Upper lobe of left lung (tissue), 6 donors: Measurements from ENCODE around the gene DRC1. TPM values are rescaled to one million over a fixed set of nuclear protein-coding genes. Genes with fewer than 3 reads are reported as not detected.
"Not testable (repeated sequence)": the region's sequence is repeated elsewhere in the genome, so short reads cannot be mapped to it uniquely, and the experiment has no call there.

Experiments used
- ATAC-seq, 2 donors: fragments of 200-7000 bp; cut with Tn5 transposase; one replicate each; pipeline ENCODE4 v1.9.1; 2022; ENCODE audit warnings: mild to moderate bottlenecking in 2 of 2, moderate library complexity in 2 of 2; ENCODE audit not compliant: low FRiP score in 2 of 2
- DNase-seq, 2 donors: peaks; one replicate each; pipeline ENCODE4 v3.0.0-alpha.2; 2019 to 2020
- H3K27ac ChIP-seq, 4 donors: fragments of 200-600 bp; sonication (generic); one replicate each; pipeline ENCODE4 v1.5.1; 2016 to 2019
- H3K27me3 ChIP-seq, 4 donors: fragments of 200-600 bp; sonication (generic); one replicate each; pipeline ENCODE4 v1.5.1; 2017 to 2019
- H3K36me3 ChIP-seq, 4 donors: fragments of 200-600 bp; sonication (generic); one replicate each; pipeline ENCODE4 v1.5.1; 2016 to 2019
- H3K4me1 ChIP-seq, 4 donors: fragments of 200-600 bp; sonication (generic); one replicate each; pipeline ENCODE4 v1.5.1; 2018 to 2019
- H3K4me3 ChIP-seq, 4 donors: fragments of 200-600 bp; sonication (generic); one replicate each; pipeline ENCODE4 v1.5.1; 2017 to 2019; ENCODE audit warnings: mild to moderate bottlenecking in 2 of 4, moderate library complexity in 1 of 4
- H3K9me3 ChIP-seq, 4 donors: fragments of 200-600 bp; sonication (generic); one replicate each; pipeline ENCODE4 v1.5.1; 2018 to 2019
- CTCF ChIP-seq, 6 experiments: fragments of 450-650 bp in 4 of 6; fragments of 200-600 bp in 2 of 6; sonication (generic) in 2 of 6; IDR thresholded peaks; one replicate each; pipeline ENCODE4 v1.5.1; 2016 to 2019; ENCODE audit warnings: antibody characterized with exemption in 6 of 6
- EP300 ChIP-seq, 4 donors: sonication (generic); formaldehyde crosslinking; IDR thresholded peaks; one replicate each; pipeline ENCODE4 v1.5.1; 2017; ENCODE audit warnings: antibody characterized with exemption in 4 of 4, control low read depth in 2 of 4
- POLR2A ChIP-seq, 4 donors: fragments of 450-650 bp; IDR thresholded peaks; one replicate each; pipeline ENCODE4 v1.5.1; 2016 to 2017; ENCODE audit warnings: antibody characterized with exemption in 4 of 4, mild to moderate bottlenecking in 2 of 4
- POLR2AphosphoS5 ChIP-seq, 2 donors: sonication (generic); formaldehyde crosslinking; IDR thresholded peaks; one replicate each; pipeline ENCODE4 v1.5.1; 2017; ENCODE audit warnings: antibody characterized with exemption in 2 of 2
- WGBS, 2 donors: methylation state at CpG; one replicate each; pipeline ENCODE4 v1.1.5; 2017 to 2018; 5-methylcytosine and 5-hydroxymethylcytosine counted together
- total RNA-seq, 6 donors: library from RNA; depleted of rRNA in 4 of 6; stranded (reverse); fragments of >200 nt in 4 of 6; gene quantifications; one replicate each; pipeline versions ENCODE4 v1.1.0 to v1.2.1, GENCODE V29; 2016 to 2021
- donor health status: DM: no; HTN: no; CAD: no; lungs with moderate emphysema.
- donor health status: DM: no; HTN: yes; CAD: no; lungs with severe emphysema.

Gene DRC1
- total RNA-seq, 6 donors from 2014 or later = 0.17 to 27.4 (median 4.7) TPM

- TF ChIP-seq CTCF (IDR thresholded peaks at IDR 0.05) = no peak
- Histone ChIP-seq H3K36me3 (no peaks in the 10 kb centered on the region), H3K4me1 (no peaks in the 10 kb centered on the region), H3K9me3 (peaks cover 0 to 5% (median 3%) of the 10 kb centered on the region in 4 donors), H3K4me3 (no peak overlapping the region), H3K27ac (no peak overlapping the region), H3K27me3 (no peaks in the 10 kb centered on the region)
- no peak for DNase-seq
- no peak for ATAC-seq
- WGBS, 2 donors = 83 to 88% methylated on average over 14 to 22 of the region's 22 CpGs
Measured at GRCh38 chr2:26466662-26467310, 65.1 kb downstream of the DRC1 start.

- 95 to 100% methylated on average over 1 of the region's 1 CpG for WGBS, 2 donors
Measured at GRCh38 chr2:26468544-26468943, 66.8 kb downstream of the DRC1 start.

GRCh38 chr2:26469092-26469710 is 67.5 kb downstream of the DRC1 start:
- no peaks in the 10 kb centered on the region for H3K27me3 ChIP-seq
- no peak overlapping the region for H3K4me3 ChIP-seq
- no peak for ATAC-seq
- TF ChIP-seq POLR2A (IDR thresholded peaks at IDR 0.05) (no peak), CTCF (IDR thresholded peaks at IDR 0.05) (peak; percentile 30 to 48 (median 42)), POLR2AphosphoS5 (IDR thresholded peaks at IDR 0.05) (no peak)
- H3K27ac ChIP-seq = no peak overlapping the region
- peak in 1 of 2 donors; percentile 56 for DNase-seq
- peaks cover 0 to 5% (median 3%) of the 10 kb centered on the region in 4 donors for H3K9me3 ChIP-seq
- 11 to 17% methylated on average over 5 of the region's 5 CpGs for WGBS, 2 donors
- H3K4me1 ChIP-seq = no peaks in the 10 kb centered on the region
- H3K36me3 ChIP-seq = no peaks in the 10 kb centered on the region

More at GRCh38 chr2:26468544-26468943, 66.8 kb downstream of the DRC1 start:
- not testable (repeated sequence) for H3K36me3 ChIP-seq, H3K27ac ChIP-seq, H3K9me3 ChIP-seq, H3K4me3 ChIP-seq, H3K27me3 ChIP-seq, ATAC-seq, H3K4me1 ChIP-seq, DNase-seq

GRCh38 chr2:26469955-26470354 is 68.2 kb downstream of the DRC1 start:
- TF ChIP-seq EP300 (IDR thresholded peaks at IDR 0.05) (no peak), POLR2AphosphoS5 (IDR thresholded peaks at IDR 0.05) (no peak), POLR2A (IDR thresholded peaks at IDR 0.05) (no peak), CTCF (IDR thresholded peaks at IDR 0.05) (no peak)

GRCh38 chr2:26470601-26471260 is 69.0 kb downstream of the DRC1 start:
- H3K27me3 ChIP-seq = no peaks in the 10 kb centered on the region
- no peak for ATAC-seq
- no peak overlapping the region for H3K4me3 ChIP-seq
- no peak overlapping the region for H3K27ac ChIP-seq
- no peaks in the 10 kb centered on the region for H3K36me3 ChIP-seq
- DNase-seq = no peak
- no peaks in the 10 kb centered on the region for H3K4me1 ChIP-seq
- no peak for TF ChIP-seq POLR2A (IDR thresholded peaks at IDR 0.05)
- TF ChIP-seq POLR2AphosphoS5 (IDR thresholded peaks at IDR 0.05) = no peak
- TF ChIP-seq EP300 (IDR thresholded peaks at IDR 0.05) = no peak
- no peak for TF ChIP-seq CTCF (IDR thresholded peaks at IDR 0.05)
- H3K9me3 ChIP-seq = peaks cover 0 to 5% (median 3%) of the 10 kb centered on the region in 4 donors
- WGBS, 2 donors = 88 to 95% methylated on average over 8 to 9 of the region's 9 CpGs

More at GRCh38 chr2:26469955-26470354, 68.2 kb downstream of the DRC1 start:
- peaks cover 0 to 5% (median 3%) of the 10 kb centered on the region in 4 donors for H3K9me3 ChIP-seq
- ATAC-seq (no peak), DNase-seq (no peak)
- H3K4me1 ChIP-seq = no peaks in the 10 kb centered on the region
- no peak overlapping the region for H3K27ac ChIP-seq
- WGBS, 2 donors = 95 to 96% methylated on average over 7 of the region's 7 CpGs
- no peaks in the 10 kb centered on the region for H3K36me3 ChIP-seq
- no peaks in the 10 kb centered on the region for H3K27me3 ChIP-seq
- no peak overlapping the region for H3K4me3 ChIP-seq
